Stimulated activated naive CD8-positive, alpha-beta T cell treated with anti-CD3 and anti-CD28 coated beads, Interleukin-15, amount 100 ng/mL, for 72 hours (primary cell): ENCODE results near the gene PRKD2.

Experiments used
- ATAC-seq: fragments of 150-1000 bp; cut with Tn5 transposase; 2 replicates; pipeline ENCODE4 v1.10.0; 2021; ENCODE audit warnings: mild to moderate bottlenecking, moderate library complexity
- DNase-seq, 2 donors: peaks; one replicate each; pipeline ENCODE4 v3.0.0; 2021 to 2022
- H3K27ac Mint-ChIP-seq, 2 donors: one replicate each; pipeline ENCODE4 v1.8.0; 2022; ENCODE audit warnings: mild to moderate bottlenecking in 2 of 2, mixed read lengths in 2 of 2, moderate library complexity in 2 of 2
- H3K27me3 Mint-ChIP-seq: one replicate; pipeline ENCODE4 v1.8.0; 2022; ENCODE audit warnings: mixed read lengths
- H3K4me1 Mint-ChIP-seq: one replicate; pipeline ENCODE4 v1.8.0; 2022; ENCODE audit warnings: mild to moderate bottlenecking, mixed read lengths
- H3K4me3 Mint-ChIP-seq, 2 donors: one replicate each; pipeline ENCODE4 v1.8.0; 2022; ENCODE audit warnings: mild to moderate bottlenecking in 2 of 2, mixed read lengths in 2 of 2, moderate library complexity in 1 of 2
- H3K9me3 Mint-ChIP-seq, 2 donors: one replicate each; pipeline ENCODE4 v1.8.0; 2022; ENCODE audit warnings: mixed read lengths in 2 of 2

Gene PRKD2

DNA sequence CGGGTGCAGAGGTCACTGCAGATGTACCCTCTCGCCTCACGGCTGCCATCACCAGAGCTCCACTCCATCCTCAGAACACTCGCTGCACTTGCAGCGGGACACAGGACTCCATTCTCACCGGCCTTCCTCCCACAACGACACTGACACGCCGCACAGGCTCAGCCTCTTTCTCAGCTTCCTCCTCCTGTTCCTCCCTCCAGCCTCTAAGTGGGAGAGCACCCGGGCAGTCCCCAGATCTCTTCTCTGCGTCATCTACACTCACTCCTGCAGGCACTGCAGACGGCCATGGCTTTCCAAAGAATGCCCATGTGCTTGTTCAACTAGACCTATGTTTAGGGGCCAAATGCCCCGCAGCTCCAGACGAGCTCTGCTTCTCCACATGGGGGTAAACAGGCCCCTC, 14.7 kb upstream of the PRKD2 start:
- H3K27ac Mint-ChIP-seq: peak overlapping the region; percentile 23 to 56
- H3K4me3 Mint-ChIP-seq: no peak overlapping the region
- H3K27me3 Mint-ChIP-seq: no peaks in the 10 kb centered on the region
- no peak for ATAC-seq
- no peaks in the 10 kb centered on the region for H3K9me3 Mint-ChIP-seq
- no peak for DNase-seq
- peaks cover 54% of the 10 kb centered on the region for H3K4me1 Mint-ChIP-seq

GRCh38 chr19:46731007-46731501, 14.1 kb upstream of the PRKD2 start:
- Mint-ChIP-seq H3K4me3 (no peak overlapping the region), H3K27me3 (no peaks in the 10 kb centered on the region), H3K27ac (peak overlapping the region in 1 of 2 donors; percentile 75), H3K4me1 (peaks cover 54% of the 10 kb centered on the region), H3K9me3 (no peaks in the 10 kb centered on the region)
- ATAC-seq (no peak), DNase-seq (no peak)

- Mint-ChIP-seq H3K27ac (no peak overlapping the region), H3K27me3 (no peaks in the 10 kb centered on the region), H3K4me3 (no peak overlapping the region), H3K4me1 (peaks cover 54% of the 10 kb centered on the region), H3K9me3 (no peaks in the 10 kb centered on the region)
- ATAC-seq (no peak), DNase-seq (no peak)
Observed at GRCh38 chr19:46730595-46730994, 13.7 kb upstream of the PRKD2 start.

- ATAC-seq (no peak), DNase-seq (no peak)
- H3K4me3 Mint-ChIP-seq: no peak overlapping the region
- no peaks in the 10 kb centered on the region for H3K27me3 Mint-ChIP-seq
- peak overlapping the region in 1 of 2 donors; percentile 66 for H3K27ac Mint-ChIP-seq
- peaks cover 54% of the 10 kb centered on the region for H3K4me1 Mint-ChIP-seq
- no peaks in the 10 kb centered on the region for H3K9me3 Mint-ChIP-seq
Observed at GRCh38 chr19:46730187-46730586, 13.3 kb upstream of the PRKD2 start.

GRCh38 chr19:46729696-46730095, 12.8 kb upstream of the PRKD2 start:
- peaks cover 55% of the 10 kb centered on the region for H3K4me1 Mint-ChIP-seq
- H3K9me3 Mint-ChIP-seq: no peaks in the 10 kb centered on the region
- H3K27me3 Mint-ChIP-seq: no peaks in the 10 kb centered on the region
- no peak for DNase-seq
- H3K27ac Mint-ChIP-seq: peak overlapping the region in 1 of 2 donors; percentile 74
- H3K4me3 Mint-ChIP-seq: no peak overlapping the region
- ATAC-seq: no peak

GRCh38 chr19:46728693-46729339, 11.9 kb upstream of the PRKD2 start:
- Mint-ChIP-seq H3K9me3 (no peaks in the 10 kb centered on the region), H3K27me3 (no peaks in the 10 kb centered on the region), H3K27ac (peak overlapping the region in 1 of 2 donors; percentile 43), H3K4me3 (no peak overlapping the region), H3K4me1 (peaks cover 58% of the 10 kb centered on the region)
- DNase-seq: peak; percentile 76 to 79
- ATAC-seq: peak; percentile 91

GRCh38 chr19:46728208-46728607, 11.3 kb upstream of the PRKD2 start:
- peaks cover 62% of the 10 kb centered on the region for H3K4me1 Mint-ChIP-seq

GRCh38 chr19:46727757-46728156, 10.8 kb upstream of the PRKD2 start:
- DNase-seq: no peak
- Mint-ChIP-seq H3K27me3 (no peaks in the 10 kb centered on the region), H3K4me1 (peaks cover 67% of the 10 kb centered on the region), H3K4me3 (no peak overlapping the region), H3K27ac (no peak overlapping the region), H3K9me3 (no peaks in the 10 kb centered on the region)
- no peak for ATAC-seq

More at GRCh38 chr19:46728208-46728607, 11.3 kb upstream of the PRKD2 start:
- ATAC-seq: no peak
- Mint-ChIP-seq H3K9me3 (no peaks in the 10 kb centered on the region), H3K27ac (peak overlapping the region in 1 of 2 donors; percentile 43), H3K4me3 (no peak overlapping the region), H3K27me3 (no peaks in the 10 kb centered on the region)
- DNase-seq: no peak

DNA sequence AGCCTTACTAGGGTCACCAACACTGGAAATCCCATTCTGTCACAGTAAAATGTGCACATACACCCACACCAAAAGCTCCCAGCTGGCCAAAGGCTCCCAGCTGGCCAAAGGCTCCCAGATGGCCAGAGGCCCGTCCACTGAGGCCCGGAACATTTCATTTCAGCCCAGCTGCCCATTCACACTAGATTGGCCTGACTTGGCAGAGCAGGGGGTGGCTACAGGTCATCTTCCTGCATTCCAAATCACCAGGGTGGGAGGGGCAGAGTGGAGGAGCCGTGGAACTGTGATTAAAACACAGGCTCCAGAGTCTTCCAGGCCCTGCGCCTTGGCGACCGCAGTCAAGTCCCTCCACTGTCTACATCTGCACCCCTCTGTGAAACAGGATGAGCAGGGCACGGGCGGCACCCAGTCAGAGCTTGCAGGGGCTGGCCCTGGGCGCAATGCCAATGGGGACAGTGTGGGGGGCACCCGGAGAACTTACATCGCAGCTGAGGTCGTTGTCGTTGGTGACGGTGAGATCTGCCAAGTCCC, 10.1 kb upstream of the PRKD2 start:
- Mint-ChIP-seq H3K4me1 (peaks cover 71% of the 10 kb centered on the region), H3K27ac (no peak overlapping the region)

DNA sequence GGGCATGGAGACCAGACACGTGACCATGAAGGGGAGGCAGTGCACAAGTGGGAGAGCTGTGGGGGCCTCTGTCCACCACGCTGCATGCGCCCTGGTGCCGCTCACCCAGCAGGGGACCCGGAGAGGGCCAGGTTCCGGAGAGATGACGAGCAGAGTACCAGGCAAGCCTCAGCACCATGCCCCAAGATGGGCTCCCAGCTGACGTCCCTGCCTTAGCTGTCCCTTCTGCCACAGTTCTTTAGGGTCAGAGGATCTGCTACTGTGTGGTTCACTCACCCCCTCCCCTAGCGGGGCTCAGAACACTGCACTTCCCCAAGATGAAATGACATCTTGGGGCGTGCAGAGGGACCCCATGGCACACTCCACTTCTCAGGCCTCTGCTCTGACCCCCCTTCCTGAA, 9.6 kb upstream of the PRKD2 start:
- peaks cover 71% of the 10 kb centered on the region for H3K4me1 Mint-ChIP-seq
- no peaks in the 10 kb centered on the region for H3K9me3 Mint-ChIP-seq
- no peak overlapping the region for H3K27ac Mint-ChIP-seq
- no peaks in the 10 kb centered on the region for H3K27me3 Mint-ChIP-seq
- DNase-seq (no peak), ATAC-seq (no peak)
- H3K4me3 Mint-ChIP-seq: no peak overlapping the region

More for the DNA sequence above, 10.1 kb upstream of the PRKD2 start:
- no peaks in the 10 kb centered on the region for H3K9me3 Mint-ChIP-seq
- ATAC-seq (no peak), DNase-seq (no peak)
- H3K27me3 Mint-ChIP-seq: no peaks in the 10 kb centered on the region
- H3K4me3 Mint-ChIP-seq: no peak overlapping the region

DNA sequence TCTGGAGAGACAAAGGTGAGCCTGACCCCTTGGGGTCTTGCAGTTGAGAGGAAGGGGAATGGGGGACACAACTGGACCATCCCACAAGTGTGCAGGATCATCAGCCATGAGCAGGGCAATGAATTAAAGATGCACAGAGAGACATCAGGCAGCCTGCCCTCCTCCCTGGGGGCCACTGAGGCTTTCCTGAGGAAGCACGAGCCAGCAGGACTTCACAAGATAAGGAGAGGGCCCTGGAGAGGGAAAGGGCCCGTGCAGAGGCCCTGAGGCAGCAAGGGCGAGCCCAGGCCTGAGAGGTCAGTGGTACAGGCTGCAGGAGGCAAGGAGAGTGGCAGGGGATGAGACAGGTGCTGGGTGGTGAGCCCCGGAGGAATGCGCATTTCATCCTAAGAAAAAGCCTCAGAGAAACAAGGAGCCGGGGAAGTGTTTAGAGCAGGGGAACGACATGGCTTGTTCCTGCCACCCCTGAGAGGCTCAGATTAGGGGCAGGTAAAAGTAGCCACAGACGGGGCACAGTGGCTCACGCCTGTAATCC, 9.0 kb upstream of the PRKD2 start:
- H3K9me3 Mint-ChIP-seq: no peaks in the 10 kb centered on the region
- H3K4me3 Mint-ChIP-seq: no peak overlapping the region
- no peak for DNase-seq
- H3K4me1 Mint-ChIP-seq: peaks cover 71% of the 10 kb centered on the region
- peak overlapping the region in 1 of 2 donors; percentile 13 for H3K27ac Mint-ChIP-seq
- no peaks in the 10 kb centered on the region for H3K27me3 Mint-ChIP-seq
- no peak for ATAC-seq

- DNase-seq (no peak), ATAC-seq (no peak)
- H3K27me3 Mint-ChIP-seq: no peaks in the 10 kb centered on the region
- H3K4me3 Mint-ChIP-seq: no peak overlapping the region
- H3K27ac Mint-ChIP-seq: no peak overlapping the region
- H3K4me1 Mint-ChIP-seq: peaks cover 74% of the 10 kb centered on the region
- no peaks in the 10 kb centered on the region for H3K9me3 Mint-ChIP-seq
Observed at GRCh38 chr19:46725036-46725820, 8.3 kb upstream of the PRKD2 start.

DNA sequence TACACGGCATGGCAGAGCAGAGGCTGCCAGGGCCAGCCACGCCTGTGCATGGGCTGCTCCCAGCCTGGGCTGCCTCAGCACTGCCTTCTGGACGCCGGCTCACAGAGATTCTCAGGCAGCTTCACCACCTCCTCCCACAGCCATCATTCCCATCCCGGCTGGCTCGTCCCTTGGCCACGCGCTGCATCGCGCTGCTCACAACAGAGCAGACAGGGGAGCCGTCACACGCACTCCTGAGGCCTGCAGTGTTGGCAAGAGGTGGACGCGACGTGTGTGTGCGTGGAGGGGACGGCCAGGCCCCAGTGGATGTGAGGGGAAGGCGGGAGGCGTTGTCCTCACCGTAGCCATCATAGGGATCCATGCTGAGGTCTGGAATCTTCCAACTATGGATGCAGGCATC, 7.6 kb upstream of the PRKD2 start:
- H3K4me3 Mint-ChIP-seq: peak overlapping the region in 1 of 2 donors; percentile 29
- H3K4me1 Mint-ChIP-seq: peaks cover 74% of the 10 kb centered on the region
- no peak for DNase-seq
- H3K27ac Mint-ChIP-seq: no peak overlapping the region
- no peaks in the 10 kb centered on the region for H3K27me3 Mint-ChIP-seq
- H3K9me3 Mint-ChIP-seq: no peaks in the 10 kb centered on the region
- ATAC-seq: no peak

- Mint-ChIP-seq H3K4me1 (peaks cover 74% of the 10 kb centered on the region), H3K27ac (no peak overlapping the region), H3K4me3 (no peak overlapping the region)
Observed at GRCh38 chr19:46723471-46723870, 6.6 kb upstream of the PRKD2 start.

DNA sequence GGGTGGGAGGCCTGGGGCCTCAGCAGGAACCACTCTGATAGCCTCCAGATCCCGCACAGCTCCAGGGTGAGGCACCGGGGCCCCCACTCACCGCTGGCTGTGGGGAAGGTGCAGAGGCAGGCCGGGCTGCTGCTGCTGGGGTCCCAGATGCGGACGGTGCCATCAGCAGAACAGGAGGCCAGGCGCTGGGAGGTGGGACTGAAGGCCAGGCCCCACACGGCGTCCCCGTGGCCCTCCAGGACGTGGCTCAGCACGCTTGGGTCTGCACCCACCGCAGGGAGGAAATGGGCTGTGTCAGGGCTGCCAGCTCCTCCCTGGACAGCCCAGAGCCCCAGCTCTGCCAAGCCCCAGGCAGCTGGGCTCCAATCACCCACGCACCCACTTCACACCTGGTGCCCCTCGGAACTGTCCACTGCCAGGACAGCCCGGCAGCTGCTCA, 6.1 kb upstream of the PRKD2 start:
- H3K9me3 Mint-ChIP-seq: no peaks in the 10 kb centered on the region
- DNase-seq (no peak), ATAC-seq (no peak)
- no peaks in the 10 kb centered on the region for H3K27me3 Mint-ChIP-seq
- H3K4me1 Mint-ChIP-seq: peaks cover 76% of the 10 kb centered on the region
- H3K4me3 Mint-ChIP-seq: no peak overlapping the region
- no peak overlapping the region for H3K27ac Mint-ChIP-seq

More at GRCh38 chr19:46723471-46723870, 6.6 kb upstream of the PRKD2 start:
- Mint-ChIP-seq H3K27me3 (no peaks in the 10 kb centered on the region), H3K9me3 (no peaks in the 10 kb centered on the region)
- ATAC-seq (no peak), DNase-seq (no peak)
